ENCODE data around the gene PDE4D.

The PDE4D gene

DNA sequence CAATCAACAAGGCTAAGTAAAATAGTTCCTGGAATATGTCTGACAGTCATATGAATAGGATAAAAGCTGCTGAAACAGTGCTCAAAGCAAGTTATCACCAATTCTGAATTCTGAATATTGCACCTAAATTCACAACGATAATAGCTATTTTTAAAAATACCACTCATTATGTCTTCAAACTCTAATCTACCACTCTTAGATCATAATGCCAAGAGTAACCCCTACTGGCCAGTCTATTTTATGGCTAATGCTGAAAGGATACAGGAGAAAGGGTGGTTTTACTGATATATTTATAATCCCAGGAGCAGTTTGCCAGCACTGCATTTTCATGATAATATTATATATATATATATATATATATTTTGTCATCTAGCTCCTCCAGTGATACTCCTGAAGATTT lies 232.8 kb downstream of the PDE4D start:
- H3K27me3 ChIP-seq (replicated peaks; ENCODE audit: control insufficient read depth, insufficient read depth, low read length), result no peaks in the 10 kb centered on the region
- TF ChIP-seq, protein P1, sequence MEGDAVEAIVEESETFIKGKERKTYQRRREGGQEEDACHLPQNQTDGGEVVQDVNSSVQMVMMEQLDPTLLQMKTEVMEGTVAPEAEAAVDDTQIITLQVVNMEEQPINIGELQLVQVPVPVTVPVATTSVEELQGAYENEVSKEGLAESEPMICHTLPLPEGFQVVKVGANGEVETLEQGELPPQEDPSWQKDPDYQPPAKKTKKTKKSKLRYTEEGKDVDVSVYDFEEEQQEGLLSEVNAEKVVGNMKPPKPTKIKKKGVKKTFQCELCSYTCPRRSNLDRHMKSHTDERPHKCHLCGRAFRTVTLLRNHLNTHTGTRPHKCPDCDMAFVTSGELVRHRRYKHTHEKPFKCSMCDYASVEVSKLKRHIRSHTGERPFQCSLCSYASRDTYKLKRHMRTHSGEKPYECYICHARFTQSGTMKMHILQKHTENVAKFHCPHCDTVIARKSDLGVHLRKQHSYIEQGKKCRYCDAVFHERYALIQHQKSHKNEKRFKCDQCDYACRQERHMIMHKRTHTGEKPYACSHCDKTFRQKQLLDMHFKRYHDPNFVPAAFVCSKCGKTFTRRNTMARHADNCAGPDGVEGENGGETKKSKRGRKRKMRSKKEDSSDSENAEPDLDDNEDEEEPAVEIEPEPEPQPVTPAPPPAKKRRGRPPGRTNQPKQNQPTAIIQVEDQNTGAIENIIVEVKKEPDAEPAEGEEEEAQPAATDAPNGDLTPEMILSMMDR (IDR thresholded peaks at IDR 0.05; ENCODE audit: insufficient read depth, low read length, poor library complexity, severe bottlenecking), result peak; percentile 43
- no peak overlapping the region for H3K4me3 ChIP-seq (replicated peaks; ENCODE audit: low read depth, low read length)
- no peaks in the 10 kb centered on the region for H3K36me3 ChIP-seq (ENCODE audit: control insufficient read depth, insufficient read depth, low read length)
- peak; percentile 8 for DNase-seq (ENCODE audit: extremely low read depth, insufficient read length)

DNA sequence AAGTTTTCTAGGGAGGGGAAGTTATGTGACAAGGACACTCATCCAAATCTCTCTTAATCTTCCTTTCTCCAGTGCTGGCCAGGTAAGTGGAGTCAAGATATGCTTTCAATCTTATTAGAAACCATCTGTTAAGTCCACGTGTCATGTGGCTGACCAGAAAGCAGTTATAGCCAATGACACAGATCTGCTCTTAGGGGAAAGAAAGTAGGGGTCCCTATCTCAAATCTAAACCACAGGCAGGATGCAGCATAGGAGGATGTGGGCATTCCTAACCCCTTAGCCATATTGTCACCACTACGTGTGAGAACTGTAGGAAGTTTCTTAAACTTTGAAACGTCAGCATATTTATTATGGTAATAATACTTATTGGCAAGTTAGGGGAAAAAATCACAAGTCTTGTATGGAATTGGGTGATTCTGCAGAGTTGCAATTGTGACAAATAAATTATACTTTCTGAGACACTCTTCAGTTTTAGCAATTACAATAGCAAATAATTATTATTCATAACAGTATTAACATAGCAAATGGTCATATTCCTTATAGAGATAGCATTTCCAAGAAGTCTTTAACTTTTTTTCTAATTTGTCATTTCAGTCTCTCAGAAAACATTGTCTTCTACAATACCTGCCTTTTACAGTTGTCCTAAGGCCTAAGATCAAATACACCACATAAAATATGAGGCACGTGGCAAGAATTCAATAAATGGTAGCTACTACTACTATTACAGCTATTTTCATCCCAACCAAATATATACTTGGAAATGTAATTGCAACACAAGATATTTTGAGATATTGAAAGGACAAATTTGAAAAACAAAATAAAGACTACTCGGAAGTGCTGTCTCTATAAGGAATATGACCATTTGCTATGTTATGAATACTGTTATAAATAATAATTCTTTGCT lies 236.9 kb downstream of the PDE4D start:
- Histone ChIP-seq H3K4me3 (replicated peaks; ENCODE audit: low read depth, low read length) (no peak overlapping the region), H3K27me3 (replicated peaks; ENCODE audit: control insufficient read depth, insufficient read depth, low read length) (no peaks in the 10 kb centered on the region), H3K36me3 (ENCODE audit: control insufficient read depth, insufficient read depth, low read length) (no peaks in the 10 kb centered on the region)
- TF ChIP-seq, protein P1 (IDR thresholded peaks at IDR 0.05; ENCODE audit: insufficient read depth, low read length, poor library complexity, severe bottlenecking), result no peak
- no peak for DNase-seq (ENCODE audit: extremely low read depth, insufficient read length)

DNA sequence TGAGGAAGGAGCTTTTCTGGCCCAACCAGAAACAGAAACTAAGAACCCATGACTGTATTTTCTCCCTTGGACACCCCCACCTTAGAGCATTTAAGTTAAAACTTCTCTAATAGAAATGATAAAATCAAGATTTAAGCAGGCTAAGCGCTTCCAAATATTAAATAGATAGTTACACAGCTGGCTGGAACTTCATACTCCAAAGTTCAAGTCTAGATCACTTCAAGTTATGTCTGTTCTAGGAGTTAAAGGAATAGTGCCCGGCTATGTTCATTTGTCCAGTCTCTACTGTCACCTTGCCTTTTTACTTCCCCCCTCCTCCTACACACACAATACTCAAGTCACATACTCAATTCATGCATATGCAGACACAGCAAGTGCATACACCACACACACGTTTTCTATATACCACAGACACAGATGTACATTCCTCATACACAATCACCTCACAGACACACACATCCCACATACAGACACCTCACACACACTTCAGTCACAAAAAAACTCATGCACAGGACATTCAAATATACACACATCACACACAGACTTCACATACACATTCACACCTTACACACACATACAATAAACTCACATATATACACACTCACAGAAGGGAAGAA lies 237.7 kb downstream of the PDE4D start:
- Histone ChIP-seq H3K4me3 (replicated peaks; ENCODE audit: low read depth, low read length) (no peak overlapping the region), H3K27me3 (replicated peaks; ENCODE audit: control insufficient read depth, insufficient read depth, low read length) (no peaks in the 10 kb centered on the region), H3K36me3 (ENCODE audit: control insufficient read depth, insufficient read depth, low read length) (no peaks in the 10 kb centered on the region)
- TF ChIP-seq, protein P1 (IDR thresholded peaks at IDR 0.05; ENCODE audit: insufficient read depth, low read length, poor library complexity, severe bottlenecking), result no peak
- no peak for DNase-seq (ENCODE audit: extremely low read depth, insufficient read length)

DNA sequence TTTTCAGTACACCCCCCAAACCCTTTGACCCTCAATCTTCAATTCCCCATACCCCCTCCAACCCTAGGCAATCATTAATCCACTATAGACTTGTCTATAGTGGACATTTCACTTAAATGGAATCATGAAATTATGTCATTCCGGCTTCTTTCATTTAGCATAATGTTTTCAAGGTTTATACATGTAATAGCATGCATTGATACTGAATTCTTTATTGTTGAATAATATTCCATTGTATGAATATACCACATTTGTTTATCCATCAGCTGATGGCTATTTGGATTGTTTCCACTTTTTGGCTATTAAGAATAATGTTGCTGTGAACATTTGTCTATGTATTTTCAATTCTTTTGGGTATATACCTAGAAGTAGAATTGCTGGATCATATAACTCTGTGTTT lies 238.8 kb downstream of the PDE4D start:
- Histone ChIP-seq H3K36me3 (ENCODE audit: control insufficient read depth, insufficient read depth, low read length) (no peaks in the 10 kb centered on the region), H3K4me3 (replicated peaks; ENCODE audit: low read depth, low read length) (no peak overlapping the region), H3K27me3 (replicated peaks; ENCODE audit: control insufficient read depth, insufficient read depth, low read length) (no peaks in the 10 kb centered on the region)
- DNase-seq (ENCODE audit: extremely low read depth, insufficient read length), result no peak
- TF ChIP-seq, protein P1 (IDR thresholded peaks at IDR 0.05; ENCODE audit: insufficient read depth, low read length, poor library complexity, severe bottlenecking), result no peak

DNA sequence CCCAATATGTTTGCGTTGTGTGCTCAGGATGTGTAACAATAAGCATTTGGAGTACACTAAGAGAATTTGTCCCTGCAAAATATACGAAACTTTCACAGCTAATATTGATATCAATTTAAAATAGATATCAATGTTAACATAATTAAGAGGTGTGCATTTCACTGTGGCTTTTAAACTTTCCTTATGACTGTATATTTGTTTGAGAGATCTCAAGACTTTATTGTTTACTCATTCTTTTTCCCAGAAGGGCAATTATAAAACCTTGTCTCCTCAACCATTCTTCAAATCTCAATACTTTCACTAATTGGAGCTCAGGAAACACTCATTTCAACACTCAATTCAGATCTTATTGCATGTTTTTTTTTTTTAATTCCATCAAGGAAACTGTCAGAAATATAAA lies 241.1 kb downstream of the PDE4D start:
- no peak overlapping the region for H3K4me3 ChIP-seq (replicated peaks; ENCODE audit: low read depth, low read length)
- TF ChIP-seq, protein P1 (IDR thresholded peaks at IDR 0.05; ENCODE audit: insufficient read depth, low read length, poor library complexity, severe bottlenecking), result no peak
- H3K36me3 ChIP-seq (ENCODE audit: control insufficient read depth, insufficient read depth, low read length), result no peaks in the 10 kb centered on the region
- no peaks in the 10 kb centered on the region for H3K27me3 ChIP-seq (replicated peaks; ENCODE audit: control insufficient read depth, insufficient read depth, low read length)
- DNase-seq (ENCODE audit: extremely low read depth, insufficient read length), result peak; percentile 18
